ENCODE results near the gene PCNX1. TPM values are rescaled to one million over a fixed set of nuclear protein-coding genes. Genes with fewer than 3 reads are reported as not detected.

PCNX1 gene
- total RNA-seq, 8 experiments from 2014 or later, result 17.2 to 79.9 (median 32.7) TPM

DNA sequence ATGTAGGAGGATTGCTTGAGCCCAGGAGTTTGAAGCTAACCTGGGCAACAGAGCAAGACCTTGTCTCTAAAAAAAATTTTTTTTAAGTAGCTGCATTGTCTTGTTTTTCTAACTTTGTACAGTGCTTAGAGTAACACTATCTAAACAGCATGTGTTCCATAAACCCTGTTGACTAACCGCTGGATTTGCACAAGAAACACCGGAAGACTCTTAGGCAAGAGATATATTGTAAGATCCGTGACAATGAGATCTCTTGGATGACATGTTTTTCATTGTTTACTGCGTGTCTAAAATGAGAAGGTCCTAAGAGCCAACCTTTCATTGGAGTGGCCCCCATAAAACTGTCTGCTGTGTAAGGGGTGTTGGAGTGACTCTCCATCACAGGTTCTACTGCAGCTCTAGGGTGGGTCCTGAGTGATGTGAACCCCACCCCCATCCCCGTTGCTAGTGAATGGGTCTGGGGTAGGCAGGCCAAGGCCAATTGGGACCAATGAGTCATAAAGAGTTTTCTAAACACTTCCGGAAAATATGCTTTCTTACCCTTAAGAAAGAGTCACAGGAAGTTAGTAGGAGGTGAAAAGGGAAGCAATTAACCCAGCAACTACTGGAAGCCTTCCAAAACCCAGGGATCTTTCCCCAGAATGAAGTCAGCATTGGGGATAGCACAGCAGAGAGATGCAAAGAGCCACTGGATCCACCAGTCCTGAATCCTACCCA, 24.3 kb upstream of the PCNX1 start:
- H3K27ac ChIP-seq, result no peak overlapping the region
- 8 to 100% (median 81%) methylated on average over 2 to 6 of the region's 6 CpGs; no CpG with 5 or more reads in 1 of the 10 experiments for WGBS, 10 experiments
- no peak for ATAC-seq (replicated peaks in 6 of 8)
- H3K4me1 ChIP-seq (replicated peaks in 1 of 2), result peaks cover 32 to 44% of the 10 kb centered on the region in 2 donors
- no peak overlapping the region for H3K4me3 ChIP-seq
- in situ Hi-C loops (cut with MboI; ENCODE audit: low pct_unique_long_range_greater_than_20kb in 2 of 9, low sequenced_read_pairs in 9 of 9, unreplicated experiment in 9 of 9), result no loop called here

DNA sequence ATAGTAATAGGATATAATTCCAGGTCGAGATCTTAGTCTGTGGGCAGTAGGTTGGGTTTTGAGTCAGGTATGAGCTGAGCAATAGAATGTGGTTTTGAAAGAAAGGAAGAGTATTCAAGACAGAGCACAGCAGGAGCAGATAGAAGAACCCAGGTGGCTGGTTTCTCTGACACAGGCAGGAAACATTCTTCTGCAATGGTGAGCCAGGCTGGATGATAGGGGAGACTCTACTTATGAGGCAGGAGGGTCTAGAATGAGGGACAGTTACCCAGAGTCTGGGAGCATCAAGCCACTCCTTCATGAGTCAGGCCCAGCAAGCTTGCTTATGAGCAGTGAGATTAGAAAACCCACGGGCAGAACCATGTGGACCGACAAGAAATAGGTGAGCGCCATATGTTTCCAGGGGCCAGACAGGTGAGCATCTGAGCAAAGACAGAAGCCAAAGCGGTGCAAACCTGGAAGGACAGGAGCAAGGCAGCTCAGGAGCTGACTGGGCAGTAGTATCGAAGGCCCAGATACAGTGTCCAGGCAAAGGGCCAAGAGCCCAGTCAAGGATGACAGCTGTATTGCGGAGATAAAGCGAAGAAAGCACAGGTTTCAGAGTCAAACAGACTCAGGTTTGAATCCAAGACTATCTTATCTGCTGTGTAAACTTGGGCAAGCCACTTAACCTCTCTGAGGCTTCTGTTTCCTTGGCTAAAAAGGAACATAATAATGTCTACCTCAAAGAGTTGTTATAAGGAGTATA, 22.5 kb upstream of the PCNX1 start:
- H3K27ac ChIP-seq, result no peak overlapping the region
- 67 to 100% (median 92%) methylated on average over 2 to 8 of the region's 8 CpGs; no CpG with 5 or more reads in 2 of the 10 experiments for WGBS, 10 experiments
- H3K4me3 ChIP-seq, result no peak overlapping the region
- peaks cover 51 to 52% of the 10 kb centered on the region in 2 donors for H3K4me1 ChIP-seq (replicated peaks in 1 of 2)
- in situ Hi-C loops (cut with MboI; ENCODE audit: low pct_unique_long_range_greater_than_20kb in 2 of 9, low sequenced_read_pairs in 9 of 9, unreplicated experiment in 9 of 9), result no loop called here
- no peak for ATAC-seq (replicated peaks in 6 of 8)

DNA sequence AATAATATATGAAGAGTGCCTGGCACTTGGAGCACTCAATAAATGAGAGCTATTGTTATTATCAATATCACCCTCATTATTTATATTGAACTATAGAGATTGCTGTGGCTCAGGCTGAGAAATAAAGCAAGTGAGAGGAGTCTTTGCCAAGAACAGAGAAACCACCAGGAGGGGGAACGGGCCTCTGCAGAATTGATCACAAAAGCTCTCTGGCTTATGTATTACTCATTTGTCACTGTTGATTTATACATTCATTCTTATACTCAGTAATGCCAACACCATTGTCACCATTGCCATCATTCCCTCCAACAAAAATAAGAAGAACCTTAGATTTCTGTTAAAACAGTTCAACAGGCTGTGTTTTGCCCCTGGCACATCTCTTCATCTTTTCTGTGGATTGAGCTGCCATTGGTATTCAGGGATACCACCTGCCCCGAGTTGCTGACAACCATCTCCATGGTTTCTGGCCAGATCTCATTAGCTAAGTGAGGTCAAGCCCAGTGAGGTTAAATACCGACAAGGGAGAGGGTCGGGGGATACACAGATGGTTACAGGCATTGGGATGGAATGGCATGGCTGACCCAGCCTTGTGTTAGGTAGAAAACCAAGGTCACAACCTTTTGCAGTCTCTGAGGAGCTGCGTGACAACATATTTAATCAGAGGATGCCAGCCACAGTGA, 21.8 kb upstream of the PCNX1 start:
- ATAC-seq (replicated peaks in 6 of 8), result peak in 4 of 8 experiments; percentile 14 to 61 (median 36)
- WGBS, 10 experiments, result 0 to 100% (median 57%) methylated on average over 1 to 3 of the region's 5 CpGs; no CpG with 5 or more reads in 3 of the 10 experiments

DNA sequence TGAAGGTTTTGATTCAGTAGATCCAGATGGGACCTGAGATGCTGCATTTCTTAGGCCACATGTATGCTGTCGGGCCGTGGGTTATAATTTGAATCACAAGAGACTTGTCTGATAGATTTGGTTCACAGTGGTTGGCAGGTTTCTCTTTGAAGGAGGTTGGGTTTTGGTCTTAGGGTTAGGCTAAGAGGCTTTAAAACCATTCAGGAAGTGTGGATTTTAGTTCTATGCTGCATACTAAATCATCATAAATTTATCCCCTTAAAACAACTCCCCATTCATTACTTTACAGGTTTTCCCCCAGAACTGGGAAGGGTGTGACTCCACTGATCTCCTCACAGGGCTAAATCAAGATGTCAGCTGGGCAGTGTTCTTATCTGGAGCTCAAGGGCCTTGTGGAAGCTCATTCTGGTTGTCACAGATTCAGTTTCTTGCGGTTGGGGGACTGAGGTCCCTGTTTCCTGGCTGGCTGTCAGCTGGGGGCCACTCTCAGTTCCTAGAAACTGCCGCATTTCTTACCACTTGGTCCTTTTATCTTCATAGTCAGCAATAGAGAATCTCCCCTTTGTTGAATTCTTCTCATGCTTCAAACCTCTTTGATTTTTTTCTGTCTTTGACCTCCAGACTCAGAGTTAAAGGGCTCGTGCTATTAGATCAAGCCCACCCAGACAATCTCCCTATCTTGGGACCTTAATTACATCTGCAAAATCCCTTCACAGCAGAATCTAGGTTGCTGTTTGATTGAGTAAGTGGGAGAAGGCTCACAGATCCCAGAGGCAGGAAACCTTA, 20.6 kb upstream of the PCNX1 start:
- in situ Hi-C loops (cut with MboI; ENCODE audit: low pct_unique_long_range_greater_than_20kb in 2 of 9, low sequenced_read_pairs in 9 of 9, unreplicated experiment in 9 of 9), result no loop called here
- Histone ChIP-seq H3K27ac (peak overlapping the region in 1 of 2 donors; percentile 16), H3K4me3 (no peak overlapping the region), H3K4me1 (replicated peaks in 1 of 2) (peaks cover 47 to 49% of the 10 kb centered on the region in 2 donors)
- no peak for ATAC-seq (replicated peaks in 6 of 8)
- WGBS, 10 experiments, result 31 to 80% (median 55%) methylated on average over 1 to 5 of the region's 5 CpGs; no CpG with 5 or more reads in 3 of the 10 experiments

More for the DNA sequence above, 21.8 kb upstream of the PCNX1 start:
- Histone ChIP-seq H3K27ac (no peak overlapping the region), H3K4me3 (no peak overlapping the region), H3K4me1 (replicated peaks in 1 of 2) (peaks cover 52 to 53% of the 10 kb centered on the region in 2 donors)
- in situ Hi-C loops (cut with MboI; ENCODE audit: low pct_unique_long_range_greater_than_20kb in 2 of 9, low sequenced_read_pairs in 9 of 9, unreplicated experiment in 9 of 9), result no loop called here

DNA sequence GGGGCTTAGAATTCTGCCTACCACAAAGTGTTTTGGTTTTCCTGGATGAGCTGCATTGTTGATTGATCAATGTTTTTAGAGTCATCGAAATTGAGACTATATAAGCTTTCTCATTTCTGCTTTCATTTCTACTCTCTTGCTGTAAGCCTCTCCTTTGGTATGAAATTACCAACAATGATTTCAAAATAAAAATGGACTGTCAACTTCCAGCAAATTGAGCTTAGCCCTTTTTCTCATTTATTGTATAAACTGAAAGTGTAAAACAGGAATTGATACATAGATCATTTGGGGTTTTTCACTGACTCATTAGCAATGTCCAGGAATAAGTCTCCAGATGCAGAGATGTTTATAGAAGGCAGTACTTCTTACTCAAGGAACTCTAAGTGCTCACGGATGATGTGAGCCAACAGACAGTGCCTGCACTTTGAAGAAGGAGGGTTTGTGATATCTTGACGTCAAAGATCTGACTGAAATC, 20.0 kb upstream of the PCNX1 start:
- no peak overlapping the region for H3K4me3 ChIP-seq
- WGBS, 10 experiments, result 23 to 100% (median 67%) methylated on average over 1 to 3 of the region's 3 CpGs; no CpG with 5 or more reads in 1 of the 10 experiments
- ATAC-seq (replicated peaks in 6 of 8), result peak in 3 of 8 experiments; percentile 26 to 59 (median 47)

DNA sequence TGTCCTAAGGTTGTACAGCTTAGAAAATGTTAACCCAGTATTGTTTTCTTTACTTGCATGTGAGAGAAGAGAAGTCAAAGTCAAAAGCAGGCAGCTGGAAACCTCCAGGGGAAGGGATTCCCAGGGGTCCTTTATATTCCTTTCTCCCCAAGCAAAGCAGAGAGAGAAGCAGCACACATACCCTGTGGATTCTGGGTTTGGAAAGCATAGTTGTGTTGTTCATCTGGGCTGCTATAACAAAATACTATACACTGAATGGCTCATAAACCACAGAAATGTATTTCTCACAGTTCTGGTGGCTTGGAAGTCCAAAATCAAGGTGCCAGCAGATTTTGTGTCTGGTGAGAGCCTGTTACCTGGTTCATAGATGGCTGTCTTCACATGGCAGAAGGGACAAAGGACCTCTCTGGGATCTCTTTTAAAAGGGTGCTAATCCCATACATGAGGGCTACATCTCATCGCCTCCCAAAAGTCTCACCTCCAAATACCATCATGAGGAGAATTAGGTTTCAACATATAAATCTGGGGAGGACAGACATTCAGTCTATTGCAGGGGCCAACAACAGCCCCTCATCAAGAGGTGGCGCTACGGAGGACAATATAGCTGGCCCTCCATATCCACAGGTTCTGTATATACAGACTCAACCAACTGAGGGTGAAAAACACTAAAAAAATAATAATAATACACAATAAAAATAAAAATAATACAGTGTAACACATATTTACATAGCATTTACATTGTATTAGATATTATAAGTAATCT, 19.3 kb upstream of the PCNX1 start:
- 77 to 100% (median 92%) methylated on average over 1 to 3 of the region's 3 CpGs; no CpG with 5 or more reads in 2 of the 10 experiments for WGBS, 10 experiments
- in situ Hi-C loops (cut with MboI; ENCODE audit: low pct_unique_long_range_greater_than_20kb in 2 of 9, low sequenced_read_pairs in 9 of 9, unreplicated experiment in 9 of 9), result no loop called here
- H3K4me1 ChIP-seq (replicated peaks in 1 of 2), result peaks cover 43 to 49% of the 10 kb centered on the region in 2 donors
- ATAC-seq (replicated peaks in 6 of 8), result no peak
- no peak overlapping the region for H3K4me3 ChIP-seq
- H3K27ac ChIP-seq, result peak overlapping the region in 1 of 2 donors; percentile 35

More for the DNA sequence above, 20.0 kb upstream of the PCNX1 start:
- Histone ChIP-seq H3K4me1 (replicated peaks in 1 of 2) (peaks cover 43 to 49% of the 10 kb centered on the region in 2 donors), H3K27ac (peak overlapping the region in 1 of 2 donors; percentile 16)
- in situ Hi-C loops (cut with MboI; ENCODE audit: low pct_unique_long_range_greater_than_20kb in 2 of 9, low sequenced_read_pairs in 9 of 9, unreplicated experiment in 9 of 9), result no loop called here

DNA sequence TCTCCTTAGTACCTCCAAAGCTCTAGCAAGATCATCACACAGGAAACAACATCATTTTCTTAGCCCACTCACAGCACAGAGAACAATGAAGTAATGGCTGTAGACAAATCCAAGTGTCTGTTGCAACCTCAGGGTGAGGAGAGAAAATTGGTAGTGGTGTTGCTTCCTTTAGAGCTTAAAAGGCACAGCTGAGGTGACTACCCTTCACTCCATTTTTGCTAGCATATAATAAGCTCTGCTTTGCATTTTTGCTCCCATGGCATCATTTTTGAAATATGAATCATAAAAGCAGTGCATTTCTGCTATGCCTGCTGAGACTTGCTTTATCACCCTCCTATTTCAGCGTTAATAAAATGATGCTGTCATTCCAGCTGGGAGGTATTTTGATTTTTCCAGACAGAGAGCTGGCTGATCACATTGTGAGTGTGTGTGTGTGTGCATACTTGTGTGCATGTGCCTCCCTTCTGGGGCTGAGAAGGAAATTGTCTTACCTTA, 18.5 kb upstream of the PCNX1 start:
- peak overlapping the region in 1 of 2 donors; percentile 72 for H3K27ac ChIP-seq
- in situ Hi-C loops (cut with MboI; ENCODE audit: low pct_unique_long_range_greater_than_20kb in 2 of 9, low sequenced_read_pairs in 9 of 9, unreplicated experiment in 9 of 9), result no loop called here
- no peak overlapping the region for H3K4me3 ChIP-seq
- ATAC-seq (replicated peaks in 6 of 8), result peak in 5 of 8 experiments; percentile 31 to 82 (median 43)
- peaks cover 43 to 49% of the 10 kb centered on the region in 2 donors for H3K4me1 ChIP-seq (replicated peaks in 1 of 2)
- 20 to 100% (median 62%) methylated on average over 1 of the region's 1 CpG; no CpG with 5 or more reads in 4 of the 10 experiments for WGBS, 10 experiments

DNA sequence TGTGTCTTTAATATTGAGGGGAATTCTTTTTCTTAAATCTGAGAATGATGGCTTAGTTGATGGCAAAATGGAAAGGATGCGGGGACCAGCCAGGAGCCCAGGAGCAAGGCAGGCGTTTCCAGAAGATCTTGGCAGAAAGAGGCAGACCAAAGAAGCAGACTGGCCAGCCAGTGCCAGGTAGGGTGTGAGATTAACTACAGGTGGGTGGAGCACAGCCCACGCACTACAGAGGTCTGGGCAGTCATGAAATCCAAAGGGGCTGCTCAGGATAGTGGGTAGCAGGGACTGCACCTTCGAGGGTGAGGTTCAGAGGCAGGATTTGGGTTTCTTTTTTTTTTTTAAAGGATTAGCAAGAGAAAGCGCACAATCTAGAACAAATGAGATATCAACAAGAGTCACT, 17.7 kb upstream of the PCNX1 start:
- 64 to 87% (median 79%) methylated on average over 1 to 5 of the region's 5 CpGs; no CpG with 5 or more reads in 1 of the 10 experiments for WGBS, 10 experiments
- H3K27ac ChIP-seq, result no peak overlapping the region
- H3K4me3 ChIP-seq, result no peak overlapping the region
- H3K4me1 ChIP-seq (replicated peaks in 1 of 2), result peaks cover 41 to 49% of the 10 kb centered on the region in 2 donors
- ATAC-seq (replicated peaks in 6 of 8), result no peak
- in situ Hi-C loops (cut with MboI; ENCODE audit: low pct_unique_long_range_greater_than_20kb in 2 of 9, low sequenced_read_pairs in 9 of 9, unreplicated experiment in 9 of 9), result no loop called here

DNA sequence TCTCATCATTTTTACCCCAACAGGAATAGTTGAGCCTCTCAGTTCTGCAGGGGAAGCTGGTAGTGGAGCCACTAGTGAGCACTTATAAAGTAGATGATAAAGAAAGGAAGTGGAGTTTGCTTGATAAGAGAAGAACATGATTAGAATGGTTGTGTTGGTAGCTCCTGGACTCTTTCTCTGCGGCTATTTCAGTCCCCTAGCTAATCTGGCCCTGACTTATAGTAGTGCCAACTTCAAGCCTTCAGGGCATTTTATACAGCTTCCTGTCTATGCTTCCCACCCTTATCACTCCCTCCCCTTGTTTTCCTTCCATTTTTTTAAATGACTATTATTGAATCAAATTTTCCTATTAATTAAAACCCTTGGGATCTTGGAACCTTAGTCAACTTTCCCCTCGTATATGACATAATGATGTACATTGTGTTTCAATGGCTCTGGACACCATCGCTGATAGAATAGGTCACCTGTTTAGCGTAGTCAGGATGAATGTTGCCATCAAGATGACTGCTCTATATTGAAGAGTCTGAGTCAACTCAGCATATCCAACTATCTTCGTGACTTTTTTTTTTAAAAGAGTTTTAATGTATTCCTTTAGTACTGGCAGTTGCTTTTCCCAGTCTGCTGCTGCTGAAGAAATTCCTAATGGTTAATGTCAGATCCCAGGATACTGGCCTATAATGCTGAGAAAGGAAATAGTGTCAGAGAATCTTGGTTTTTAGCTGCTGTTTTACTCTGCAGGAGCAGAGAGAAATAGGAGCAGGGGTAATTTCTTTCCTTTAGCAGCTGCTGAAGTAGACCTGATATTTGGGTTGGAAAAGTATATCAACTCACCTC, 16.2 kb upstream of the PCNX1 start:
- 67 to 100% (median 80%) methylated on average over 1 to 5 of the region's 5 CpGs; no CpG with 5 or more reads in 1 of the 10 experiments for WGBS, 10 experiments

DNA sequence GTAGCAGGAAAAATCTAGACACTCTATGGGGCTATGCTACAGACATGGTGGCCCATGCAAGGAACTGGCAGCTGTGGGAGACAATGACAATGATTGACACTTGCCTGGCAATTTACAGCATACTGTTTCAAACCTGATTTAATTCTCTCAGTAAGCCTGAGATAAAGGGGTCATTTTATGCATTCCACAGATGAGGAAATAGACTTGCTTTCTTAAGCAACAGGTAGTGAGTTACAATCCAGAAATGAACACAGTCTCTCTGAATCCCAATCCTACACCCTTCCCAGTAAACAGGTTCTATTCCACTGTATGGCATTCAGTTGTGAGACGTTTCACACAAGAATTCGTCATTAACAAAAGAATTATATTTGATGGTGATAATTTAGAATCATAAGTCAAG, 15.5 kb upstream of the PCNX1 start:
- Histone ChIP-seq H3K27ac (no peak overlapping the region), H3K4me3 (no peak overlapping the region), H3K4me1 (replicated peaks in 1 of 2) (peaks cover 21 to 33% of the 10 kb centered on the region in 2 donors)
- in situ Hi-C loops (cut with MboI; ENCODE audit: low pct_unique_long_range_greater_than_20kb in 2 of 9, low sequenced_read_pairs in 9 of 9, unreplicated experiment in 9 of 9), result no loop called here
- WGBS, 10 experiments, result 67 to 100% (median 76%) methylated on average over 2 of the region's 2 CpGs; no CpG with 5 or more reads in 3 of the 10 experiments
- ATAC-seq (replicated peaks in 6 of 8), result no peak

More for the DNA sequence above, 16.2 kb upstream of the PCNX1 start:
- peak in 1 of 8 experiments; percentile 1 for ATAC-seq (replicated peaks in 6 of 8)
- no peak overlapping the region for H3K27ac ChIP-seq
- no peak overlapping the region for H3K4me3 ChIP-seq
- peaks cover 28 to 40% of the 10 kb centered on the region in 2 donors for H3K4me1 ChIP-seq (replicated peaks in 1 of 2)
- in situ Hi-C loops (cut with MboI; ENCODE audit: low pct_unique_long_range_greater_than_20kb in 2 of 9, low sequenced_read_pairs in 9 of 9, unreplicated experiment in 9 of 9), result no loop called here

Measured in motor neuron (in vitro differentiated cells).